ENCODE data around the gene LRP2BP.
"Not testable (repeated sequence)": the region's sequence is repeated elsewhere in the genome, so short reads cannot be mapped to it uniquely, and the experiment has no call there.

LRP2BP gene

GRCh38 chr4:185370268-185370949, 25.3 kb downstream of the LRP2BP start:
- H3K27ac Mint-ChIP-seq (ENCODE audit: low read depth): no peak overlapping the region
- ATAC-seq (replicated peaks; ENCODE audit: extremely low read depth, poor library complexity, severe bottlenecking): no peak

GRCh38 chr4:185369731-185370130, 26.0 kb downstream of the LRP2BP start:
- Mint-ChIP-seq H3K27ac (ENCODE audit: low read depth) (no peak overlapping the region), H3K27me3 (no peaks in the 10 kb centered on the region), H3K9me3 (no peaks in the 10 kb centered on the region)

More at GRCh38 chr4:185370268-185370949, 25.3 kb downstream of the LRP2BP start:
- no peaks in the 10 kb centered on the region for H3K27me3 Mint-ChIP-seq
- H3K4me1 Mint-ChIP-seq: no peaks in the 10 kb centered on the region
- DNase-seq (ENCODE audit: low spot score in 2 of 2): no peak
- peaks cover 3% of the 10 kb centered on the region for H3K36me3 Mint-ChIP-seq (ENCODE audit: insufficient read depth)
- H3K9me3 Mint-ChIP-seq: no peaks in the 10 kb centered on the region
- H3K4me3 Mint-ChIP-seq: no peak overlapping the region

GRCh38 chr4:185364886-185365285, 30.8 kb downstream of the LRP2BP start:
- no peaks in the 10 kb centered on the region for H3K27me3 Mint-ChIP-seq
- peaks cover 7% of the 10 kb centered on the region for H3K36me3 Mint-ChIP-seq (ENCODE audit: insufficient read depth)

More at GRCh38 chr4:185369731-185370130, 26.0 kb downstream of the LRP2BP start:
- DNase-seq (ENCODE audit: low spot score in 2 of 2) (no peak), ATAC-seq (replicated peaks; ENCODE audit: extremely low read depth, poor library complexity, severe bottlenecking) (no peak)
- peaks cover 4% of the 10 kb centered on the region for H3K36me3 Mint-ChIP-seq (ENCODE audit: insufficient read depth)
- no peak overlapping the region for H3K4me3 Mint-ChIP-seq
- no peaks in the 10 kb centered on the region for H3K4me1 Mint-ChIP-seq

GRCh38 chr4:185363251-185363650, 32.5 kb downstream of the LRP2BP start:
- ATAC-seq (replicated peaks; ENCODE audit: extremely low read depth, poor library complexity, severe bottlenecking) (no peak), DNase-seq (ENCODE audit: low spot score in 2 of 2) (no peak)
- Mint-ChIP-seq H3K4me3 (no peak overlapping the region), H3K36me3 (ENCODE audit: insufficient read depth) (peaks cover 7% of the 10 kb centered on the region), H3K4me1 (no peaks in the 10 kb centered on the region), H3K27me3 (no peaks in the 10 kb centered on the region), H3K9me3 (no peaks in the 10 kb centered on the region), H3K27ac (ENCODE audit: low read depth) (no peak overlapping the region)

More at GRCh38 chr4:185364886-185365285, 30.8 kb downstream of the LRP2BP start:
- Mint-ChIP-seq H3K4me3 (no peak overlapping the region), H3K4me1 (no peaks in the 10 kb centered on the region), H3K27ac (ENCODE audit: low read depth) (no peak overlapping the region), H3K9me3 (no peaks in the 10 kb centered on the region)
- no peak for DNase-seq (ENCODE audit: low spot score in 2 of 2)
- ATAC-seq (replicated peaks; ENCODE audit: extremely low read depth, poor library complexity, severe bottlenecking): no peak

- not testable (repeated sequence) for ATAC-seq (replicated peaks; ENCODE audit: extremely low read depth, poor library complexity, severe bottlenecking); H3K9me3 Mint-ChIP-seq; H3K27ac Mint-ChIP-seq (ENCODE audit: low read depth); H3K4me1 Mint-ChIP-seq; H3K4me3 Mint-ChIP-seq; DNase-seq (ENCODE audit: low spot score in 2 of 2); H3K27me3 Mint-ChIP-seq; H3K36me3 Mint-ChIP-seq (ENCODE audit: insufficient read depth)
Observed at GRCh38 chr4:185362570-185362969, 33.2 kb downstream of the LRP2BP start.

GRCh38 chr4:185361872-185362271, 33.9 kb downstream of the LRP2BP start:
- Mint-ChIP-seq H3K9me3 (no peaks in the 10 kb centered on the region), H3K27me3 (no peaks in the 10 kb centered on the region), H3K4me3 (no peak overlapping the region), H3K36me3 (ENCODE audit: insufficient read depth) (peaks cover 9% of the 10 kb centered on the region), H3K4me1 (no peaks in the 10 kb centered on the region), H3K27ac (ENCODE audit: low read depth) (no peak overlapping the region)
- no peak for ATAC-seq (replicated peaks; ENCODE audit: extremely low read depth, poor library complexity, severe bottlenecking)
- DNase-seq (ENCODE audit: low spot score in 2 of 2): no peak

GRCh38 chr4:185359767-185360446, 35.8 kb downstream of the LRP2BP start:
- DNase-seq (ENCODE audit: low spot score in 2 of 2): no peak
- Mint-ChIP-seq H3K27me3 (no peaks in the 10 kb centered on the region), H3K4me3 (no peak overlapping the region), H3K36me3 (ENCODE audit: insufficient read depth) (peaks cover 6% of the 10 kb centered on the region), H3K9me3 (no peaks in the 10 kb centered on the region), H3K4me1 (no peaks in the 10 kb centered on the region), H3K27ac (ENCODE audit: low read depth) (no peak overlapping the region)
- ATAC-seq (replicated peaks; ENCODE audit: extremely low read depth, poor library complexity, severe bottlenecking): no peak

GRCh38 chr4:185358959-185359358, 36.8 kb downstream of the LRP2BP start:
- ATAC-seq (replicated peaks; ENCODE audit: extremely low read depth, poor library complexity, severe bottlenecking) (no peak), DNase-seq (ENCODE audit: low spot score in 2 of 2) (no peak)
- H3K27me3 Mint-ChIP-seq: no peaks in the 10 kb centered on the region
- H3K36me3 Mint-ChIP-seq (ENCODE audit: insufficient read depth): peaks cover 9% of the 10 kb centered on the region
- H3K4me1 Mint-ChIP-seq: no peaks in the 10 kb centered on the region
- no peak overlapping the region for H3K4me3 Mint-ChIP-seq
- no peaks in the 10 kb centered on the region for H3K9me3 Mint-ChIP-seq
- H3K27ac Mint-ChIP-seq (ENCODE audit: low read depth): no peak overlapping the region

GRCh38 chr4:185358514-185358913, 37.2 kb downstream of the LRP2BP start:
- Mint-ChIP-seq H3K4me1 (no peaks in the 10 kb centered on the region), H3K27ac (ENCODE audit: low read depth) (no peak overlapping the region), H3K9me3 (no peaks in the 10 kb centered on the region), H3K4me3 (no peak overlapping the region), H3K27me3 (no peaks in the 10 kb centered on the region), H3K36me3 (ENCODE audit: insufficient read depth) (peaks cover 11% of the 10 kb centered on the region)
- no peak for ATAC-seq (replicated peaks; ENCODE audit: extremely low read depth, poor library complexity, severe bottlenecking)
- DNase-seq (ENCODE audit: low spot score in 2 of 2): no peak

- H3K36me3 Mint-ChIP-seq (ENCODE audit: insufficient read depth): peaks cover 12% of the 10 kb centered on the region
- H3K27me3 Mint-ChIP-seq: no peaks in the 10 kb centered on the region
- no peaks in the 10 kb centered on the region for H3K4me1 Mint-ChIP-seq
- DNase-seq (ENCODE audit: low spot score in 2 of 2) (no peak), ATAC-seq (replicated peaks; ENCODE audit: extremely low read depth, poor library complexity, severe bottlenecking) (no peak)
- H3K4me3 Mint-ChIP-seq: no peak overlapping the region
- H3K27ac Mint-ChIP-seq (ENCODE audit: low read depth): no peak overlapping the region
- H3K9me3 Mint-ChIP-seq: no peaks in the 10 kb centered on the region
Observed at GRCh38 chr4:185357733-185358440, 37.8 kb downstream of the LRP2BP start.

GRCh38 chr4:185357211-185357610, 38.5 kb downstream of the LRP2BP start:
- ATAC-seq (replicated peaks; ENCODE audit: extremely low read depth, poor library complexity, severe bottlenecking): no peak

GRCh38 chr4:185352741-185353140, 43.0 kb downstream of the LRP2BP start:
- no peak overlapping the region for H3K27ac Mint-ChIP-seq (ENCODE audit: low read depth)
- H3K36me3 Mint-ChIP-seq (ENCODE audit: insufficient read depth): peaks cover 25% of the 10 kb centered on the region
- no peaks in the 10 kb centered on the region for H3K27me3 Mint-ChIP-seq
- no peak overlapping the region for H3K4me3 Mint-ChIP-seq
- DNase-seq (ENCODE audit: low spot score in 2 of 2): no peak
- ATAC-seq (replicated peaks; ENCODE audit: extremely low read depth, poor library complexity, severe bottlenecking): no peak
- no peaks in the 10 kb centered on the region for H3K9me3 Mint-ChIP-seq
- no peaks in the 10 kb centered on the region for H3K4me1 Mint-ChIP-seq

More at GRCh38 chr4:185357211-185357610, 38.5 kb downstream of the LRP2BP start:
- Mint-ChIP-seq H3K4me1 (no peaks in the 10 kb centered on the region), H3K27ac (ENCODE audit: low read depth) (no peak overlapping the region), H3K4me3 (no peak overlapping the region), H3K27me3 (no peaks in the 10 kb centered on the region), H3K9me3 (no peaks in the 10 kb centered on the region), H3K36me3 (ENCODE audit: insufficient read depth) (peaks cover 13% of the 10 kb centered on the region)
- DNase-seq (ENCODE audit: low spot score in 2 of 2): no peak

GRCh38 chr4:185352202-185352601, 43.5 kb downstream of the LRP2BP start:
- H3K4me1 Mint-ChIP-seq: no peaks in the 10 kb centered on the region
- no peaks in the 10 kb centered on the region for H3K9me3 Mint-ChIP-seq
- ATAC-seq (replicated peaks; ENCODE audit: extremely low read depth, poor library complexity, severe bottlenecking): no peak
- no peak overlapping the region for H3K4me3 Mint-ChIP-seq
- H3K36me3 Mint-ChIP-seq (ENCODE audit: insufficient read depth): peaks cover 26% of the 10 kb centered on the region
- no peak for DNase-seq (ENCODE audit: low spot score in 2 of 2)
- H3K27ac Mint-ChIP-seq (ENCODE audit: low read depth): no peak overlapping the region
- H3K27me3 Mint-ChIP-seq: no peaks in the 10 kb centered on the region
